ENCODE results near the gene N4BP3. TPM values are rescaled to one million over a fixed set of nuclear protein-coding genes. Genes with fewer than 3 reads are reported as not detected.
"Not testable (repeated sequence)": the region's sequence is repeated elsewhere in the genome, so short reads cannot be mapped to it uniquely, and the experiment has no call there.

The N4BP3 gene
- total RNA-seq, 4 donors from 2014 or later = 0.55 to 2.6 (median 1.2) TPM

- Histone ChIP-seq H3K27me3 (peaks cover 22% of the 10 kb centered on the region), H3K4me3 (no peak overlapping the region), H3K27ac (no peak overlapping the region), H3K9me3 (no peaks in the 10 kb centered on the region), H3K4me1 (peaks cover 0 to 3% (median 0%) of the 10 kb centered on the region in 4 donors), H3K36me3 (no peaks in the 10 kb centered on the region)
- TF ChIP-seq EP300 (IDR thresholded peaks at IDR 0.05; ENCODE audit: low read depth) (no peak), CTCF (IDR thresholded peaks at IDR 0.05) (no peak), POLR2AphosphoS5 (IDR thresholded peaks at IDR 0.05) (no peak), POLR2A (IDR thresholded peaks at IDR 0.05) (no peak)
- 80% methylated on average over 4 of the region's 4 CpGs; no CpG with 5 or more reads in 1 of the 2 donors for WGBS, 2 donors (ENCODE audit: low coverage in 1 of 2)
- in situ Hi-C loops (cut with MboI; ENCODE audit: low pct_ligation_motif_present in 1 of 4, low pct_unique_long_range_greater_than_20kb in 1 of 4, low sequenced_read_pairs in 3 of 4) = loop anchor here in 3 of 4 donors (5.0 to 25.0 kb wide), 3 partner anchors 91 to 459 kb away; partner anchors contain the start of gene B4GALT7 (in 1 of the 3)
- no peak for DNase-seq
- intact Hi-C loops (cut with DNase I; ENCODE audit: low total_unique reads) = no loop called here
These were observed 42.2 kb upstream of the N4BP3 start for GRCh38 chr5:178071108-178071507.

GRCh38 chr5:178072749-178073148, 40.6 kb upstream of the N4BP3 start:
- intact Hi-C loops (cut with DNase I; ENCODE audit: low total_unique reads) = no loop called here

GRCh38 chr5:178074266-178074952, 38.9 kb upstream of the N4BP3 start:
- H3K4me3 ChIP-seq = no peak overlapping the region
- H3K9me3 ChIP-seq = no peaks in the 10 kb centered on the region
- intact Hi-C loops (cut with DNase I; ENCODE audit: low total_unique reads) = no loop called here
- DNase-seq = no peak
- no peak overlapping the region for H3K27ac ChIP-seq
- H3K36me3 ChIP-seq = no peaks in the 10 kb centered on the region
- in situ Hi-C loops (cut with MboI; ENCODE audit: low pct_ligation_motif_present in 1 of 4, low pct_unique_long_range_greater_than_20kb in 1 of 4, low sequenced_read_pairs in 3 of 4) = loop anchor here in 3 of 4 donors (5.0 to 25.0 kb wide), 3 partner anchors 88 to 462 kb away; partner anchors contain the start of gene B4GALT7 (in 1 of the 3)
- TF ChIP-seq POLR2A (IDR thresholded peaks at IDR 0.05) (no peak), EP300 (IDR thresholded peaks at IDR 0.05; ENCODE audit: low read depth) (no peak), CTCF (IDR thresholded peaks at IDR 0.05) (no peak), POLR2AphosphoS5 (IDR thresholded peaks at IDR 0.05) (no peak)
- 51% methylated on average over 14 of the region's 14 CpGs; no CpG with 5 or more reads in 1 of the 2 donors for WGBS, 2 donors (ENCODE audit: low coverage in 1 of 2)
- H3K27me3 ChIP-seq = peaks cover 18% of the 10 kb centered on the region
- H3K4me1 ChIP-seq = peaks cover 0 to 3% (median 0%) of the 10 kb centered on the region in 4 donors

More at GRCh38 chr5:178072749-178073148, 40.6 kb upstream of the N4BP3 start:
- H3K36me3 ChIP-seq = no peaks in the 10 kb centered on the region
- no peak overlapping the region for H3K27ac ChIP-seq
- WGBS, 2 donors (ENCODE audit: low coverage in 1 of 2) = 75 to 85% methylated on average over 10 of the region's 10 CpGs
- in situ Hi-C loops (cut with MboI; ENCODE audit: low pct_ligation_motif_present in 1 of 4, low pct_unique_long_range_greater_than_20kb in 1 of 4, low sequenced_read_pairs in 3 of 4) = loop anchor here in 3 of 4 donors (5.0 to 25.0 kb wide), 3 partner anchors 90 to 460 kb away; partner anchors contain the start of gene B4GALT7 (in 1 of the 3)
- peaks cover 22% of the 10 kb centered on the region for H3K27me3 ChIP-seq
- H3K4me3 ChIP-seq = no peak overlapping the region
- no peak for DNase-seq
- TF ChIP-seq POLR2AphosphoS5 (IDR thresholded peaks at IDR 0.05) = no peak
- TF ChIP-seq EP300 (IDR thresholded peaks at IDR 0.05; ENCODE audit: low read depth) = no peak
- no peak for TF ChIP-seq CTCF (IDR thresholded peaks at IDR 0.05)
- no peak for TF ChIP-seq POLR2A (IDR thresholded peaks at IDR 0.05)
- H3K9me3 ChIP-seq = no peaks in the 10 kb centered on the region
- H3K4me1 ChIP-seq = peaks cover 0 to 3% (median 0%) of the 10 kb centered on the region in 4 donors

- not testable (repeated sequence) for H3K27ac ChIP-seq, H3K4me3 ChIP-seq, H3K9me3 ChIP-seq, DNase-seq, H3K36me3 ChIP-seq, H3K4me1 ChIP-seq
- in situ Hi-C loops (cut with MboI; ENCODE audit: low pct_ligation_motif_present in 1 of 4, low pct_unique_long_range_greater_than_20kb in 1 of 4, low sequenced_read_pairs in 3 of 4) (loop anchor here in 2 of 4 donors (5.0 to 10.0 kb wide), 2 partner anchors 85 to 88 kb away; no protein-coding TSS in a partner anchor), intact Hi-C loops (cut with DNase I; ENCODE audit: low total_unique reads) (loop anchor here (2.0 kb wide), 1 partner anchor 86 kb away; no protein-coding TSS in a partner anchor)
- H3K27me3 ChIP-seq = peaks cover 18% of the 10 kb centered on the region
- WGBS, 2 donors (ENCODE audit: low coverage in 1 of 2) = 93% methylated on average over 4 of the region's 4 CpGs; no CpG with 5 or more reads in 1 of the 2 donors
These were observed 36.4 kb upstream of the N4BP3 start for GRCh38 chr5:178076965-178077364.

All from transverse colon (tissue), 4 donors.